Stimulated activated naive CD4-positive, alpha-beta T cell (primary cell): ENCODE measurements around the gene CREB3L2.
"Not testable (repeated sequence)": the region's sequence is repeated elsewhere in the genome, so short reads cannot be mapped to it uniquely, and the experiment has no call there.

ENCODE experiments used
- DNase-seq, 6 experiments: peaks; one replicate each; lab custom pipeline; 2025; lab: John Stamatoyannopoulos, UW

CREB3L2 gene

DNA sequence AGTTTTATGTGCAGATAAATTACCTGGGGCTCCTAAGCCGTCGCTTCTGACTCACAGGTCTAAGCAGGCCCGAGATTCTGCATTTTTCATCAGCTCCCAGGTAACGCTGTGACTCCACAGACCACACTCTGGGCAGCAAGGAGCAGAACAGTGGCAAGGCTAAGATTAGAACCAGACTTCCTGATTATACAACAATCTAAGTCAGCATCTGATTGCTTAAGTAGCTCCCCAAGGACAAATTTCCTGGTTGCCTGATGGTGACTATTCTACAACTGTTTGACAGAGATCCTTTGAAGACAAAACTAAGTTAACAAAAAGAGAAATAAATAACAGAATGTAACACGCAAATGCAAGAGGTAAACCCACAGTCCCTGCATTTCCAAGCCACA lies 69.0 kb downstream of the CREB3L2 start:
- DNase-seq, result no peak

DNA sequence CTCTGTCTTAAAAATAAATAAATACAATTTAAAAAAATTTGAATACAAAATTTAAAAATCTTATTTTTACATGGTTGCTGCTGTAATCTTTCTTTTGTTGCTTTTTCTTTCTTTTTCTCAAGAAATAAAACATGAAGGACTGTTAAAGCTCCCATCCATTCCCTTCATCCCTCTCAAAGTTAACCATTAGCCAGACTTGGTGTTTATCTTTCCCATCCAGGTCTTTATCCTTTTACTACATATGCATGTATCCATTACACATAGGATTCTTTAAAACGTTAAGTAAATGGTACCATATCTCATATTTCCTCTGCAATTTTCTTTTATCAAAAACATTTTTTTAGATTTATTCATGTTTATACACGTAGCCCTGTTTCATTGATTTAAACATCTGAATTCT lies 70.1 kb downstream of the CREB3L2 start:
- no peak for DNase-seq

- no peak for DNase-seq
Measured at GRCh38 chr7:137930581-137930980, 71.3 kb downstream of the CREB3L2 start.

- no peak for DNase-seq
Measured at GRCh38 chr7:137928626-137929025, 73.3 kb downstream of the CREB3L2 start.

- DNase-seq, result no peak
Measured at GRCh38 chr7:137927386-137927785, 74.5 kb downstream of the CREB3L2 start.

GRCh38 chr7:137926206-137926605 lies 75.7 kb downstream of the CREB3L2 start:
- not testable (repeated sequence) for DNase-seq

DNA sequence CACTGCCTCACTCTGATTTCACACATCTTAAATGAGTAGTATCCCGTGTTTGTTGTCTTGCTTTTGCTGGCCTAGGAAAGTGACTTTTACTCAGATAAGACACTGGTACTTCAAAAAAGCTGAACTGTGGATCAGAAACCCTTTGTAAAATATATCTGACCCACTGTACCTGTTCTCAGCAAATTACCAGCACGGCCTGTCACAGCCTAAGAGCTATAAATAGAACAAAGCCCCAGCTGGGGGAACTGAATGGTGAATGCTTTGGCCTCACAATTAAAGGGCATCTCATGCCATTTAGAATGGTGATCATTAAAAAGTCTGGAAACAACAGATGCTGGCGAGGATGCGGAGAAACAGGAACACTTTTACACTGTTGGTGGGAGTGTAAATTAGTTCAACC lies 76.1 kb downstream of the CREB3L2 start:
- DNase-seq, result no peak

GRCh38 chr7:137925091-137925490 lies 76.8 kb downstream of the CREB3L2 start:
- DNase-seq, result no peak

DNA sequence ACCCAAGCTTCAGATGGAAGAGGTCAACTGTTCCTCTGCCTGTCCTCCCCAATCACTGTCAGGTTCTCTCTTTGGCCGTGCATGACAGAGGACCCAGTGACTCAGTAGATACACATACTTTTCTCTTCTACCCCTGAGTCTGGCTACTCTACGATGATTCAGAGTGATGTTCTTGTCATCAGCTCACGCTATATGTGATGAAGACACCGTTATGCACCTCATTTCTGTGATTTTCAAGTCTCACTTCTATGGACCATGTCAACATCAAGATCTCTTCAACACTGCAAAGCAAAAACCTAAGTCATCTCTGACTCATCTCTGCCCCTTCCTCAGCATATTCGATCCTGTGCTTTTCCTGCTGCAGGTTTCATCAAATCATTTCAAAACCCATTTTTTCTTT lies 78.5 kb downstream of the CREB3L2 start:
- DNase-seq, result no peak

GRCh38 chr7:137920637-137921399 lies 81.1 kb downstream of the CREB3L2 start:
- no peak for DNase-seq

DNA sequence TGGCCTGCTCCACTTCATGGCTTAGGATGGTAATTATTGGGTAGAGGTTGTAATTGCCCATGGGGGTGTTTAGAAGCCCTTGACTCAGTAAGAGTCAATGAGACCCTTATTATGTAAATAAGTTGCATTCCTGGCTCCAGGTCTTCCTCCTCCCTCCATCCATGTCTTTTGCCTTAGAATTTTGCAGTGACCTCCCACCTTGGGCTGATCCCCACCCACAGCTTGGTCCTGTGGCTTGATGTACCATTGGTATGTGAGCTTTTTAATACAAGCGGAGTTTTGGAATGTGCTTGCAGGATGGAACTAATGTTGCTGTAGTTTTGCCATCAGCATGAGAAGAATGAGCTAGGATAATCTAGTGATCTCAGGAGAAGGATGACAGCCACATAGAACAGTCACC lies 81.9 kb downstream of the CREB3L2 start:
- DNase-seq, result no peak

GRCh38 chr7:137916980-137917645 lies 84.8 kb downstream of the CREB3L2 start:
- no peak for DNase-seq

DNA sequence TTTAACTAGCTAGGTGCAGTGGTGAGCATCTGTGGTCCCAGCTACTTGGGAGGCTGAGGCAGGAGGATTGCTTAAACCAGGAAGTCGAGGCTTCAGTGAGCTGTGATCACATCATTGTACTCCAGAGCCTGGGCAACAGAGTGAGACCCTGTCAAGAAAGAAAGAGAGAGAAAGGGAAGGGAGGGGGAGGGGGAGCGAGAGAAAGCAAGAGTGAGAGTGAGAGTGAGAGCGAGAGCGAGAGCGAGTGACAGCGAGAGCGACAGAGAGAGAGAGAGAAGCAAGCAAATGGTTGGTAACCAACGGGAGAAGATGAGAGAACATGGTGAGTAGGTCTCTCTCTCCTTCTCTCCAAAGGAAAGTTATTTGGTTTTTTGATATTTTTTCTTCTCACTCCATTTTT lies 85.3 kb downstream of the CREB3L2 start:
- DNase-seq, result no peak

DNA sequence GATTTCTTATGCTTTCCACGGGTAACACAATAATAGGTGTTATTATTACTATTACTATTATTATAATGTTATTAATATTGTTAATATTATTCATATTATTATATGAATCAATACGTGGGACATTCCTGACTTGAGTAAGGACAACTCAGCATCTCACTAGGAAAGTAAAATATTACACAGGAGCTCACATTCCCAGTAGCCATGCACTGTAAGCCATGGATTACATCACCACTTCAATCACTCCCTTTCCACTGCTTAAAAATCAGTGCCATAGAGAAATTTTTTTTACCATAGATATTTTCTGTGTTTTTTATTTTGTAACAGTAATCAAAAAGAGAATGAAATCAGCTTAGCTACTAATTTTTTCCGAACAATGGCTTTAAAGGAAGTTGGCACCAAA lies 86.6 kb downstream of the CREB3L2 start:
- no peak for DNase-seq

DNA sequence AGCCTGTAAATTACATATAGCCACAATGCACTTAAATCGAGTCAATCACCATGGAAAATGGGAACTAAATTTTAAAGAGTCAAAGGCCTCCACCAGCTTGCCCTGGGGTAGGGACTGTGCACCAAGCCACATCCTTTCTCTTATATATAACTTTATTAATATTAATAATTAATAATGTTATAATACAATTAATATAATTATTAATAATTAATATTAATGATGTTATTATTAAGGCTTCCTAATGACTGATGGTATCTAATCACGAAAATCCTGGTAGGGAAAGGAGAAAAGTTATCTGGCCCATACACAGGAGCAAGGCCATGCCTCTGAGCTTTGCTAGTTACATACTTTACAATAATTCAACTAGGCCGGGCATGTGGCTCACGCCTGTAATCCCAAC lies 87.9 kb downstream of the CREB3L2 start:
- DNase-seq, result no peak

- DNase-seq, result no peak
Measured at GRCh38 chr7:137909042-137909441, 92.8 kb downstream of the CREB3L2 start.

DNA sequence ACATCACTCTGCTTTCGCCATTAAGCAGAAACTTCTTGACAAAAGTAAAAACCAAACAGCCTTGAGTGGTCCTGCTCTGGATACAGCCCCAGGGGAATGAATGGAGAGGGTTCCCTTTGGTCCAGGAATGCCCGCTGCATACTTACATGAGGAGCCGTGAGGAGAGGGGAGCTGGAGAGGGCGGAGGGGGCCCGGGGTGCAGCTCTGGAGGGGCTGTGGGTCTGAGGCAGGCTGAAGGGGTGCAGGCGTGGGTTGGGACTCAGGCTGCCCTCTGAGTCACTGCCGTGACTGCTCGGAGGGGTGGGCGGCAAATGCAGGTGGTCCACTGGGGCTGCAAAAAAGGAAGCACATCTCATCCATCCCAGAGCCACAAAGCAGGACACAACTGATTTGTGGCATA lies 93.8 kb downstream of the CREB3L2 start:
- no peak for DNase-seq

GRCh38 chr7:137906636-137907035 lies 95.2 kb downstream of the CREB3L2 start:
- DNase-seq, result not testable (repeated sequence)

DNA sequence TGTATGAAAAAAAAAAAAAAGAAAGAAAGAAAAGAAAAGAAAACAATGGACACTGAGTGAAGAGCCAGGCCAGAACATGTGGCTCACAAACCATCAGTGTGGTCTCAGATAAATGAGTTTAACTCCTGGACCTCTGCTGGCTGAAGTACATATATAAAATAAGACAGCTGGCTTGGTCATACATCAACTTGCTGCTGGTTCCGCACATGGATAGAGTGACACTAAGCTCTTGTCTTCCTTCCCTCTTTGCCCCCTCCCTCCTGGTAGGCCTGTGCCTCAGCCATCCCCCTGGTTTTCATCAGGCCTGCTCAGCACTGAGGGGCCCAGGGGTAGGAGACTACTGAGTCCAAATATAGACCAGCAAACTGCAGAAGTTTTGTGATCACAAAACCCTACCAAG lies 97.1 kb downstream of the CREB3L2 start:
- no peak for DNase-seq

DNA sequence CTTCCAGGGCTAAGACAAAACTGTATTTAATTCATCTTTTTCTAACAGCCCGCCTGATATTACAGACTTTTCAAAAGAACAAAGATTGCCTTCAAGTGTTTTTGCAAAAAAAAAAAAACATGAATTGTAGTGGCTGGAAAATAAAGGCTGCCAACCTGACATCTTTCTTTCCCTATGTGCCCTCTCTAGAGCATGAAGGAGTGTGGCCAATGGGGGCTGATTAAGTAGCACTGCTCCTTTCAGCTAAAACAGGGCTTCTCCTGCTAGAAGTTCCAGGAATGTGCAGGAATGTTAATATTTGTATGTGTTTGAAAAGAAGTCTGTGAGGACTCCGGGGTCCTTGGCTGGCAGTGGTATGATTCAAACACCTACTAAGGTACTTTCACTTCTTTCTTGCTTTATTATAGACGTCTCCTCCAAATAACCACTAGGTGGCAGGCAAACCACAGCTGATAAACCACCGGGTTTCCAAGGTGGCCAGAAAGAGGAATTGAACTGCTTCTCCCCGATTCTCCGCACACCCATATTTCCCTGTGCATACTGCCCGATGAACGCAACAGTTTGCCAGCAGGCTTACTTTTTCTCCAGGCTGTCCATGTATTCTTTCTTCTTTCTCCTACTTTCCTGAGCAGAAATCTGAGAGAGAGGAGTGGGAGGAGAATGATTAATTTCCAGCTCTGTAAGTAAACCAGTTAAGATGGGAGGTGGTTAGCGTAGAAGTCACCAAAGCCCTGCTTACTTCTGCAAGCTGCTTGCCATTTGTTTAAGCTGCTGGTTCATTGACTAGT lies 98.3 kb downstream of the CREB3L2 start:
- peak; percentile 14 to 76 (median 42) for DNase-seq

GRCh38 chr7:137900137-137900536 lies 101.7 kb downstream of the CREB3L2 start:
- no peak for DNase-seq

- peak; percentile 38 to 76 (median 60) for DNase-seq
Measured at GRCh38 chr7:137898839-137899721, 102.8 kb downstream of the CREB3L2 start.
